ENCODE data around the gene HIVEP2.
"Not testable (repeated sequence)": the region's sequence is repeated elsewhere in the genome, so short reads cannot be mapped to it uniquely, and the experiment has no call there.

Gene HIVEP2

GRCh38 chr6:142945049-142945445 lies at the start of gene HIVEP2:
HIVEP2 (minus strand) TSS chr6:142945176; CDS start chr6:142774738, 170,438 bp downstream.
- peak; percentile 26 for TF ChIP-seq CTCF (IDR thresholded peaks at IDR 0.05; ENCODE audit: control insufficient read depth, insufficient read depth, low read depth, low read length, missing control alignments)
- DNase-seq (ENCODE audit: low read depth) = no peak
- H3K4me3 ChIP-seq (ENCODE audit: control insufficient read depth, low read depth, low read length) = peak within 1 kb of the TSS; percentile 69

DNA sequence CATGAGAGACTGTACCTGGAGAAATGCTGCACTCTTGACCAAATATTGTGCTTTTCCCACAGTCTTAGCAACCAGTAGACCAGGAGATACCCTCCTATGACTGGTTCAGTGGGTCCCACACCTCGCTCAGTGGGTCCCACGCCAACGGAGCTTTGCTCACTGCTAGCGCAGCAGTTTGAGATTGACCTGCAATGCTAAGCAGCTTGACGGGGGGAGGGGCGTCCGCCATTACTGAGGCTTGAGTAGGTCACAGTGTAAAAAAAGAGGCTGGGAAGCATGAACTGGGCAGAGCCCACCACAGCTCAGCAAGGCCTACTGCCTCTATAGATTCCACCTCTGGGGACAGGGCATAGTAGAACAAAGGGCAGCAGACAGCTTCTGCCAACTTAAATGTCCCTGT lies 49.0 kb upstream of the HIVEP2 start:
- no peak for DNase-seq (ENCODE audit: low read depth)
- no peak for TF ChIP-seq CTCF (IDR thresholded peaks at IDR 0.05; ENCODE audit: control insufficient read depth, insufficient read depth, low read depth, low read length, missing control alignments)
- no peak overlapping the region for H3K4me3 ChIP-seq (ENCODE audit: control insufficient read depth, low read depth, low read length)

DNA sequence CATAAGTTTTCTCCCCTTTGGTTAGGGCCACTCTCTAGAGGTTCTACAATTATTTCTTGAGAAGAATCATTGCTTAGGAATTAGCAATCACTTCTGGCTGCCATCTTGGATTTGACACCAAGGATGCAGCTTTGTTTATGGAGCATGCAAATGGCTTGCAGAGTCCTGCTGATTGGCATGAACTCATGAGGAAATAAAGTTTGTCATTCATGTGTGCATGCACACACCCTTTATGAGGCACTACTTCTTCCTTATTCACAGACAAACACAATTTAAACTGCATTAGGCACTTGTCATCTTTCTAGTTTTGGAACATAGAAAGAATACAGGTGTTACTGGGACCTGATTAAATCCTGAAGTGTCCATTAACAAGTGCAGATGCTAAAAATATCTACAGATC lies 42.5 kb upstream of the HIVEP2 start:
- no peak for DNase-seq (ENCODE audit: low read depth)
- TF ChIP-seq CTCF (IDR thresholded peaks at IDR 0.05; ENCODE audit: control insufficient read depth, insufficient read depth, low read depth, low read length, missing control alignments) = no peak
- H3K4me3 ChIP-seq (ENCODE audit: control insufficient read depth, low read depth, low read length) = no peak overlapping the region

- H3K4me3 ChIP-seq (ENCODE audit: control insufficient read depth, low read depth, low read length) = no peak overlapping the region
- no peak for TF ChIP-seq CTCF (IDR thresholded peaks at IDR 0.05; ENCODE audit: control insufficient read depth, insufficient read depth, low read depth, low read length, missing control alignments)
- DNase-seq (ENCODE audit: low read depth) = no peak
These were observed 40.3 kb upstream of the HIVEP2 start for GRCh38 chr6:142985281-142985680.

DNA sequence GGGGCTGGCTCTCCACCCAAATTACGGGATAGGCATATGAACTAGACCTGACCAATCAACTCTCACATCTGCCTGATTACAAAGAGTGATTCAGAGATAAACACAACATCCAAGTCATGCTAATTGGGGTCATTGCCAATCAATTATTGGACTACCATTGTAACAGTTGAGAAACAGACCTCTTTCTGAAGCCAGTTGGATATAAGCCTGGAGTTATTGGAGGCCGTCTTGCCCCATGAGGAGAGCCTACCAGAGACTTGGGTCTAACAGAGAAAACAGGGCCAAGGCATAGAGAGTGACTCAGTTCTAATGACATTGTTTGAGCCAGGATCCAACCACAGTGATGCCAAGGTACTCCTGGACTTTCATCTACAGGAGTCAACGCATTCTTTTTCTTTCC lies 39.4 kb upstream of the HIVEP2 start:
- no peak for DNase-seq (ENCODE audit: low read depth)
- TF ChIP-seq CTCF (IDR thresholded peaks at IDR 0.05; ENCODE audit: control insufficient read depth, insufficient read depth, low read depth, low read length, missing control alignments) = no peak

DNA sequence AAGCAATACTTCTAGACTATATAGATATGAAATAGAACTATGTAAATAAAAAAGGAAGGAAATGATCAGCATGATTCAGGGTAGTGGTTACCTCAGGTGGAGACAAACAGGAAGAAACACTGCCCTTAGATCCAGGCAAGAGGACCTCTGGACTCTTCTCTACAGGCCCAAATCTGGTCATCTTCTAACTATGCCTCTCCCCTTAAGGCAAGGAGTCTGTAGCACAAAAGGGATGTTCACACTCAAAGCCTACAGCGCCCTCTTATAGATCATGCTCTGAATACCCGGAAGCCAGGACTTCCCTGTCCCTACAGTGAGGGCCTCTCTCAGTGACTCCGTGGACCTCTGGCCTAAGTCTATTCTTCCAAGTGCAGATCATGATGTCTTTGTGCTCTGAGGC lies 30.4 kb upstream of the HIVEP2 start:
- no peak for DNase-seq (ENCODE audit: low read depth)
- no peak for TF ChIP-seq CTCF (IDR thresholded peaks at IDR 0.05; ENCODE audit: control insufficient read depth, insufficient read depth, low read depth, low read length, missing control alignments)
- no peak overlapping the region for H3K4me3 ChIP-seq (ENCODE audit: control insufficient read depth, low read depth, low read length)

More for the DNA sequence above, 39.4 kb upstream of the HIVEP2 start:
- no peak overlapping the region for H3K4me3 ChIP-seq (ENCODE audit: control insufficient read depth, low read depth, low read length)

- not testable (repeated sequence) for DNase-seq (ENCODE audit: low read depth); H3K4me3 ChIP-seq (ENCODE audit: control insufficient read depth, low read depth, low read length)
These were observed 26.0 kb upstream of the HIVEP2 start for GRCh38 chr6:142970941-142971340.

Measured in AG09309 (cell line).